Measurements from ENCODE around the gene MRRF.

GRCh38 chr9:122254761-122255160 lies 9.9 kb upstream of the MRRF start:
- no peak for TF ChIP-seq CTCF (IDR thresholded peaks at IDR 0.05)
- no peak for TF ChIP-seq POLR2AphosphoS5 (IDR thresholded peaks at IDR 0.05)
- TF ChIP-seq POLR2A (IDR thresholded peaks at IDR 0.05; ENCODE audit: low read depth): no peak
